Measurements from ENCODE around the gene SORL1. TPM values are rescaled to one million over a fixed set of nuclear protein-coding genes. Genes with fewer than 3 reads are reported as not detected.

SORL1 gene
- total RNA-seq, 4 donors from 2014 or later, result 3.0 to 12.3 (median 8.1) TPM

DNA sequence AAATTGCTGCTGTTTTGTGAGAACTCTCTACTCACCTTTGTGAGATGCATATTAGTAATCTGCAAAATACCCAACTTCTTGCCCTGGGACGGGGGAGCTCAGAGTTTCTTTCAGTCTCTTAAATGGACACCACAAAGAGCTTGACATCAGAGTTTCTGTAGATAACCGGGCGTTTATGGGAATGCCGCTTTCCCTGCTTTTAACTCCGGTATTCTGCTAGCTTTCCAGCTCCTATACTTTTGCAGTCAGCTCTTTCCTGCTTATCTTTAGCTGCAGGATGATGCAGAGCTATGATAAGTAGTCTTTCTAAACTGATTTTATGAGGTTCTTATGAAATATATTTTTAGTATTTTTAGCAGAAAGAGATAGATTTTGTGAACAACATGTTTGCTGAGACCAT lies 155.2 kb downstream of the SORL1 start:
- Histone ChIP-seq H3K27me3 (no peaks in the 10 kb centered on the region), H3K27ac (replicated peaks in 1 of 4) (no peak overlapping the region), H3K9me3 (no peaks in the 10 kb centered on the region), H3K36me3 (peaks cover 0 to 42% (median 9%) of the 10 kb centered on the region in 4 donors), H3K4me3 (no peak overlapping the region), H3K4me1 (peaks cover 0 to 4% (median 2%) of the 10 kb centered on the region in 4 donors)
- DNase-seq (ENCODE audit: extremely low spot score), result no peak
- 94% methylated on average over 5 of the region's 5 CpGs for WGBS
- TF ChIP-seq EP300 (IDR thresholded peaks at IDR 0.05) (no peak), POLR2A (IDR thresholded peaks at IDR 0.05; ENCODE audit: low read depth) (no peak), POLR2AphosphoS5 (IDR thresholded peaks at IDR 0.05) (no peak)
- TF ChIP-seq, protein P1, sequence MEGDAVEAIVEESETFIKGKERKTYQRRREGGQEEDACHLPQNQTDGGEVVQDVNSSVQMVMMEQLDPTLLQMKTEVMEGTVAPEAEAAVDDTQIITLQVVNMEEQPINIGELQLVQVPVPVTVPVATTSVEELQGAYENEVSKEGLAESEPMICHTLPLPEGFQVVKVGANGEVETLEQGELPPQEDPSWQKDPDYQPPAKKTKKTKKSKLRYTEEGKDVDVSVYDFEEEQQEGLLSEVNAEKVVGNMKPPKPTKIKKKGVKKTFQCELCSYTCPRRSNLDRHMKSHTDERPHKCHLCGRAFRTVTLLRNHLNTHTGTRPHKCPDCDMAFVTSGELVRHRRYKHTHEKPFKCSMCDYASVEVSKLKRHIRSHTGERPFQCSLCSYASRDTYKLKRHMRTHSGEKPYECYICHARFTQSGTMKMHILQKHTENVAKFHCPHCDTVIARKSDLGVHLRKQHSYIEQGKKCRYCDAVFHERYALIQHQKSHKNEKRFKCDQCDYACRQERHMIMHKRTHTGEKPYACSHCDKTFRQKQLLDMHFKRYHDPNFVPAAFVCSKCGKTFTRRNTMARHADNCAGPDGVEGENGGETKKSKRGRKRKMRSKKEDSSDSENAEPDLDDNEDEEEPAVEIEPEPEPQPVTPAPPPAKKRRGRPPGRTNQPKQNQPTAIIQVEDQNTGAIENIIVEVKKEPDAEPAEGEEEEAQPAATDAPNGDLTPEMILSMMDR (IDR thresholded peaks at IDR 0.05), result no peak
- intact Hi-C loops (cut with DNase I), result no loop called here

DNA sequence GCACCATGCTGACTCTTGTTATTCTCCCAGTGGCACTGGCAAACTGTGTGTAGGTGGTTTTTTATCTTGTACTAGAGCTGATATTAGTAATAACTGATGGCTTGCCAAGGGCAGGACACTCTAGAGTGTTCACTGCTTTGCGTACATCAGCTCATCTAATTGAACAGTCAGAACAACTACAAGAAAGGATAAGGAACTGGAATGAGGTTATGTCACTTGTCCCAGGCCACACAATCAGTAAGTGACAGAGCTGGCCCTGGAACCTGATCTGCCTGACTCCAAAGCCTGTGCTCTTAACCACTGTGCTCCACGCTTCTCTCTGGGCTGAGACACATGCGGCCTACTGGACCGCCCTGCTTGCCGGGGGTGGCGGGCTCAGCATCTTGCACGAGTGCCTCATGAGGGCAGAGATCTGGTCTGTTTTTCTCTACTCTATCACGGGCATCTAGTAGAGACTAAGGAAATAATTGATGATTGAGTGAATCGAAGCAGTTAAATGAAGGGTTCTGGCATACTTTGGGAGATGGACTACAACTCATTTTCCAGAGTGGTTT lies 156.5 kb downstream of the SORL1 start:
- Histone ChIP-seq H3K4me3 (no peak overlapping the region), H3K27me3 (no peaks in the 10 kb centered on the region), H3K4me1 (peaks cover 0 to 5% (median 4%) of the 10 kb centered on the region in 4 donors), H3K9me3 (no peaks in the 10 kb centered on the region), H3K27ac (replicated peaks in 1 of 4) (no peak overlapping the region), H3K36me3 (peaks cover 0 to 42% (median 9%) of the 10 kb centered on the region in 4 donors)
- TF ChIP-seq POLR2AphosphoS5 (IDR thresholded peaks at IDR 0.05) (no peak), POLR2A (IDR thresholded peaks at IDR 0.05; ENCODE audit: low read depth) (no peak), EP300 (IDR thresholded peaks at IDR 0.05) (no peak)
- TF ChIP-seq, protein P1 (IDR thresholded peaks at IDR 0.05), result no peak
- DNase-seq (ENCODE audit: extremely low spot score), result no peak
- intact Hi-C loops (cut with DNase I), result no loop called here
- 97% methylated on average over 6 of the region's 9 CpGs for WGBS

DNA sequence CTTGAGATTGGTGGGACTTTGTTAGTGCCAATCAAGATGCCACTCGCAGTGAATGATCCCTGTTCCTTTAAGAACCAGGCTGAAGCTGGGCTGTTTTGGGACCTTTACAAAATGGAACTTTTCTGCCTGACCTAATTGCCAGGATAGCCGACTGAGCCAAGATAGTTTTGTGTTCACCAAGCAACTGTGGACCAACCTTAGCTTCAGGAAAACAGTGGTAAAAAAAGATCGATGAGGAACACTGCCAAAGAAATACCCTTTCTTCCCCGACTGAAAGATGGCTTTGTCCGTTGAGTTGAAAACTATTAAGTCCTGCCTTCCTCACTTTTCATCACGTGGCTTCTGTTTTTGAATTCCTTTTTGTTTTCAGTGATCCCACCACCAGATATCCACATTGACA lies 158.6 kb downstream of the SORL1 start:
- no peaks in the 10 kb centered on the region for H3K27me3 ChIP-seq
- H3K27ac ChIP-seq (replicated peaks in 1 of 4), result no peak overlapping the region
- DNase-seq (ENCODE audit: extremely low spot score), result no peak
- TF ChIP-seq EP300 (IDR thresholded peaks at IDR 0.05), result no peak
- TF ChIP-seq POLR2A (IDR thresholded peaks at IDR 0.05; ENCODE audit: low read depth), result no peak
- TF ChIP-seq, protein P1 (IDR thresholded peaks at IDR 0.05), result no peak
- no peak for TF ChIP-seq POLR2AphosphoS5 (IDR thresholded peaks at IDR 0.05)
- H3K36me3 ChIP-seq, result peaks cover 0 to 34% (median 9%) of the 10 kb centered on the region in 4 donors
- 94% methylated on average over 6 of the region's 6 CpGs for WGBS
- intact Hi-C loops (cut with DNase I), result no loop called here
- no peak overlapping the region for H3K4me3 ChIP-seq
- no peaks in the 10 kb centered on the region for H3K9me3 ChIP-seq
- peaks cover 0 to 8% (median 7%) of the 10 kb centered on the region in 4 donors for H3K4me1 ChIP-seq

DNA sequence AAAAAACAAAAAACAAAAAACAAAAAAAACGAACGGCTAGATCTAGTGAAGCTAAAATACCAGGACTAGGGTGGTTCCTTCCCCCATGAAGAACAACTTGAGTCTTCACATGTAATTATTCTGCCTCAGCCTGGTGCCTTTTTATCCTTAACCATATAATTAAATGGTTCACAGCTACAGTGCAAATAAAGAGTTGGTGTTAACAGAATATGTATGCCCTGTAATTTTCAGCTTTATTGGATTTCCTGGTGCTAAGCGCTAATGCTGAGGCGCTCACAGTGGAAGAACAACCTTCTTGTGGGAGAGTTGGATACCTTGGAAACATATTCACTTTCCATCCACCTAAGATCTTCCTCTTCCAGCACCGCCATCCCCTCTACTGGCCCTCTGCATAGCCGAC lies 159.1 kb downstream of the SORL1 start:
- intact Hi-C loops (cut with DNase I), result no loop called here
- H3K4me1 ChIP-seq, result peaks cover 0 to 8% (median 7%) of the 10 kb centered on the region in 4 donors
- no peaks in the 10 kb centered on the region for H3K27me3 ChIP-seq
- no peak for DNase-seq (ENCODE audit: extremely low spot score)
- H3K9me3 ChIP-seq, result no peaks in the 10 kb centered on the region
- WGBS, result 91% methylated on average over 6 of the region's 6 CpGs
- peaks cover 0 to 33% (median 9%) of the 10 kb centered on the region in 4 donors for H3K36me3 ChIP-seq
- H3K27ac ChIP-seq (replicated peaks in 1 of 4), result no peak overlapping the region
- no peak for TF ChIP-seq EP300 (IDR thresholded peaks at IDR 0.05)
- no peak for TF ChIP-seq POLR2A (IDR thresholded peaks at IDR 0.05; ENCODE audit: low read depth)
- no peak for TF ChIP-seq POLR2AphosphoS5 (IDR thresholded peaks at IDR 0.05)
- TF ChIP-seq, protein P1 (IDR thresholded peaks at IDR 0.05), result no peak
- no peak overlapping the region for H3K4me3 ChIP-seq

DNA sequence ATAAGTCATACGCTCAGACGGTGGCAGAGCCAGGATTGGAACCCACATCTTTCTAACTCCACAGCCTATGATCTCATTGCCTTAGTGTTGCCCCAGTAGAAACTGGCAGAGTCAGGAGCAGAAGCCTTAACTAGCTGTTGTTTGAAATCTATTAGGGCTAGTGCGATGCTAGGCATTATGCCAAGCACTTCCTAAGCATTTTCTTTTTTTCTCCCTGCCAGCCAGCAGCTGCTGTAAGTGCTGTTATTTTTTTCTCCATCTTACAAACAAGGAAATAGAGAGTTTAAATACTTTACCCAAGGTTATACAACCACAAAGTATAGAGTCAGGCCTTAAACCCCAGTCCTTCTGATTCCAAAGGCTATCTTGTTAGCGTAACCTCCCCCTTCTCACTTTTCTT lies 161.6 kb downstream of the SORL1 start:
- peaks cover 0 to 27% (median 2%) of the 10 kb centered on the region in 4 donors for H3K36me3 ChIP-seq
- 59% methylated on average over 4 of the region's 4 CpGs for WGBS
- TF ChIP-seq, protein P1 (IDR thresholded peaks at IDR 0.05), result no peak
- TF ChIP-seq EP300 (IDR thresholded peaks at IDR 0.05) (no peak), POLR2AphosphoS5 (IDR thresholded peaks at IDR 0.05) (no peak), POLR2A (IDR thresholded peaks at IDR 0.05; ENCODE audit: low read depth) (no peak)
- H3K27ac ChIP-seq (replicated peaks in 1 of 4), result no peak overlapping the region
- no peak for DNase-seq (ENCODE audit: extremely low spot score)
- peaks cover 0 to 8% (median 7%) of the 10 kb centered on the region in 4 donors for H3K4me1 ChIP-seq
- no peak overlapping the region for H3K4me3 ChIP-seq
- no peaks in the 10 kb centered on the region for H3K9me3 ChIP-seq
- intact Hi-C loops (cut with DNase I), result no loop called here
- H3K27me3 ChIP-seq, result no peaks in the 10 kb centered on the region
